HuH-7 (cell line): ENCODE results near the gene TMC6.
"Not testable (repeated sequence)": the region's sequence is repeated elsewhere in the genome, so short reads cannot be mapped to it uniquely, and the experiment has no call there.

Experiments used
- DNase-seq: peaks from one replicate; pipeline ENCODE4 v3.0.0; 2011; ENCODE audit warnings: low spot score

TMC6 gene

GRCh38 chr17:78075545-78075944 lies 53.0 kb downstream of the TMC6 start:
- no peak for DNase-seq

GRCh38 chr17:78075011-78075410 lies 53.5 kb downstream of the TMC6 start:
- DNase-seq: no peak

- no peak for DNase-seq
These were observed 55.6 kb downstream of the TMC6 start for GRCh38 chr17:78072961-78073360.

GRCh38 chr17:78069695-78070094 lies 58.9 kb downstream of the TMC6 start:
- no peak for DNase-seq

- DNase-seq: not testable (repeated sequence)
These were observed 61.6 kb downstream of the TMC6 start for GRCh38 chr17:78066976-78067375.

- DNase-seq: no peak
These were observed 63.8 kb downstream of the TMC6 start for GRCh38 chr17:78064708-78065107.

- DNase-seq: no peak
These were observed 65.1 kb downstream of the TMC6 start for GRCh38 chr17:78063489-78063888.

GRCh38 chr17:78062596-78062995 lies 66.0 kb downstream of the TMC6 start:
- no peak for DNase-seq
